ENCODE results near the gene IKZF3.
A peak's percentile ranks its signal among the peaks of the same experiment; 100 is the strongest.
"Not testable (repeated sequence)": the region's sequence is repeated elsewhere in the genome, so short reads cannot be mapped to it uniquely, and the experiment has no call there.

The IKZF3 gene

GRCh38 chr17:39855911-39856649 is 8.0 kb downstream of the IKZF3 start:
- DNase-seq (ENCODE audit: low spot score) = not testable (repeated sequence)

- no peak for DNase-seq (ENCODE audit: low spot score)
Observed at GRCh38 chr17:39854909-39855308, 9.2 kb downstream of the IKZF3 start.

- no peak for DNase-seq (ENCODE audit: low spot score)
Observed at GRCh38 chr17:39852239-39852638, 11.9 kb downstream of the IKZF3 start.

GRCh38 chr17:39850186-39850585 is 13.9 kb downstream of the IKZF3 start:
- not testable (repeated sequence) for DNase-seq (ENCODE audit: low spot score)

- no peak for DNase-seq (ENCODE audit: low spot score)
Observed at GRCh38 chr17:39848600-39848999, 15.5 kb downstream of the IKZF3 start.

- DNase-seq (ENCODE audit: low spot score) = no peak
Observed at GRCh38 chr17:39846205-39846604, 17.9 kb downstream of the IKZF3 start.

GRCh38 chr17:39845052-39845846 is 18.9 kb downstream of the IKZF3 start:
- no peak for DNase-seq (ENCODE audit: low spot score)

- DNase-seq (ENCODE audit: low spot score) = no peak
Observed at GRCh38 chr17:39841134-39841683, 22.9 kb downstream of the IKZF3 start.

- no peak for DNase-seq (ENCODE audit: low spot score)
Observed at GRCh38 chr17:39838784-39839183, 25.3 kb downstream of the IKZF3 start.

- no peak for DNase-seq (ENCODE audit: low spot score)
Observed at GRCh38 chr17:39838057-39838456, 26.1 kb downstream of the IKZF3 start.

- DNase-seq (ENCODE audit: low spot score) = no peak
Observed at GRCh38 chr17:39836117-39836516, 28.0 kb downstream of the IKZF3 start.

- DNase-seq (ENCODE audit: low spot score) = no peak
Observed at GRCh38 chr17:39835038-39835786, 28.9 kb downstream of the IKZF3 start.

- DNase-seq (ENCODE audit: low spot score) = no peak
Observed at GRCh38 chr17:39834017-39834416, 30.1 kb downstream of the IKZF3 start.

GRCh38 chr17:39831588-39831987 is 32.5 kb downstream of the IKZF3 start:
- no peak for DNase-seq (ENCODE audit: low spot score)

GRCh38 chr17:39828443-39828842 is 35.7 kb downstream of the IKZF3 start:
- no peak for DNase-seq (ENCODE audit: low spot score)

- no peak for DNase-seq (ENCODE audit: low spot score)
Observed at GRCh38 chr17:39826334-39826733, 37.8 kb downstream of the IKZF3 start.

- DNase-seq (ENCODE audit: low spot score) = no peak
Observed at GRCh38 chr17:39823407-39824054, 40.6 kb downstream of the IKZF3 start.

- peak; percentile 11 for DNase-seq (ENCODE audit: low spot score)
Observed at GRCh38 chr17:39822051-39822451, 42.1 kb downstream of the IKZF3 start.

- DNase-seq (ENCODE audit: low spot score) = no peak
Observed at GRCh38 chr17:39820987-39821386, 43.1 kb downstream of the IKZF3 start.

- no peak for DNase-seq (ENCODE audit: low spot score)
Observed at GRCh38 chr17:39820541-39820940, 43.6 kb downstream of the IKZF3 start.

- DNase-seq (ENCODE audit: low spot score) = peak; percentile 43
Observed at GRCh38 chr17:39818358-39819000, 45.6 kb downstream of the IKZF3 start.

Data from CD4-positive, alpha-beta T cell treated with Interleukin-15 for 4 hours (primary cell).